Psoas muscle (tissue), 8 donors: ENCODE results near the gene SPEM3. TPM values are rescaled to one million over a fixed set of nuclear protein-coding genes. Genes with fewer than 3 reads are reported as not detected.

Experiments used
- ATAC-seq, 4 donors: fragments of 200-7000 bp; cut with Tn5 transposase; one replicate each; pipeline ENCODE4 v1.9.1; 2020; ENCODE audit warnings: moderate library complexity in 3 of 4, mild to moderate bottlenecking in 2 of 4
- DNase-seq, 2 donors: peaks; one replicate each; pipeline ENCODE4 v3.0.0-alpha.2; 2020
- H3K27ac ChIP-seq: fragments of 200-600 bp; one replicate; pipeline ENCODE4 v1.8.0; 2022
- H3K27me3 ChIP-seq, 3 donors: fragments of 200-600 bp in 1 of 3; one replicate each; pipeline versions ENCODE4 v1.6.1 to v1.8.0; 2013 to 2022; ENCODE audit warnings: low read length in 2 of 3, mild to moderate bottlenecking in 2 of 3, moderate library complexity in 1 of 3; ENCODE audit not compliant: insufficient read depth in 3 of 3
- H3K36me3 ChIP-seq, 2 donors: fragments of 200-600 bp in 1 of 2; one replicate each; pipeline versions ENCODE4 v1.6.1 to v1.8.0; 2013 to 2022; ENCODE audit warnings: low read depth in 1 of 2, mild to moderate bottlenecking in 1 of 2, moderate library complexity in 1 of 2; ENCODE audit not compliant: insufficient read depth in 1 of 2
- H3K4me1 ChIP-seq: fragments of 200-600 bp; one replicate; pipeline ENCODE4 v1.8.0; 2022
- H3K4me3 ChIP-seq: fragments of 200-600 bp; one replicate; pipeline ENCODE4 v1.8.0; 2022; ENCODE audit warnings: mild to moderate bottlenecking
- H3K9me3 ChIP-seq: fragments of 200-600 bp; one replicate; pipeline ENCODE4 v1.8.0; 2022
- CTCF ChIP-seq: fragments of 200-600 bp; IDR thresholded peaks from one replicate; pipeline ENCODE4 v1.8.0; 2022; ENCODE audit warnings: antibody characterized with exemption
- WGBS, 3 donors: extraction: QIAGEN DNeasy Blood & Tissue Kit; methylation state at CpG; one replicate each; pipeline versions ENCODE4 v1.1.6 to v1.1.7; 2013; 5-methylcytosine and 5-hydroxymethylcytosine counted together
- intact Hi-C, 2 donors: fragments of 100-400 bp; cut with DNase I; formaldehyde crosslinking; loops; one replicate each; pipeline versions ENCODE4 v1.11.0 to v1.14.2; 2022
- polyA plus RNA-seq, 3 donors: library from polyadenylated mRNA; stranded (reverse); fragments of 200-250 nt; gene quantifications; one replicate each; pipeline ENCODE4 v1.2.3, GENCODE V29; 2013
- total RNA-seq, 4 donors: library from RNA; stranded (reverse); fragmentation: NEBNext Ultra II Directional in 2 of 4; extraction: Animal tissue kit (Norgen Biotek cat#: 25700) in 2 of 4; gene quantifications; one replicate each; pipeline versions ENCODE4 v1.2.1 to v1.2.4, GENCODE V29; 2021 to 2023
- donor health status: healthy with polysubstance abuse.
- donor health status: DM: no; HTN: no; CAD: no; lungs with moderate emphysema.
- donor health status: Bipolar disorder and iron deficiency.
- donor health status: healthy.
- donor health status: DM: yes; HTN: yes; CAD: no.
- donor health status: DM: no; HTN: no; CAD: no.
- donor health status: DM: no; HTN: no; CAD: no.
- donor health status: DM: yes; HTN: yes; CAD: no.

Gene SPEM3
- total and polyA plus RNA-seq, 7 donors, result 0.01 TPM; not detected in 6

GRCh38 chr17:7388856-7389255 is 39.8 kb upstream of the SPEM3 start:
- no peak for DNase-seq
- Histone ChIP-seq H3K27me3 (no peaks in the 10 kb centered on the region), H3K36me3 (peaks cover 3 to 64% of the 10 kb centered on the region in 2 donors), H3K4me3 (no peak overlapping the region), H3K9me3 (no peaks in the 10 kb centered on the region), H3K4me1 (no peaks in the 10 kb centered on the region), H3K27ac (no peak overlapping the region)
- intact Hi-C loops, result no loop called here
- TF ChIP-seq CTCF, result no peak
- WGBS, 3 donors, result 94 to 96% (median 95%) methylated on average over 10 of the region's 10 CpGs
- no peak for ATAC-seq

- ATAC-seq (no peak), DNase-seq (no peak)
- TF ChIP-seq CTCF, result no peak
- intact Hi-C loops, result loop anchor here (5.0 kb wide), 3 partner anchors 33 to 97 kb away; partner anchors contain the start of genes KCTD11 (in 1 of the 2) and TMEM95 (in 1 of the 2)
- H3K27ac ChIP-seq, result no peak overlapping the region
- no peaks in the 10 kb centered on the region for H3K27me3 ChIP-seq
- WGBS, 3 donors, result 77 to 82% (median 80%) methylated on average over 19 of the region's 19 CpGs
- no peaks in the 10 kb centered on the region for H3K4me1 ChIP-seq
- H3K36me3 ChIP-seq, result peaks cover 3 to 57% of the 10 kb centered on the region in 2 donors
- H3K9me3 ChIP-seq, result no peaks in the 10 kb centered on the region
- H3K4me3 ChIP-seq, result no peak overlapping the region
Measured at GRCh38 chr17:7389924-7390910, 38.4 kb upstream of the SPEM3 start.

GRCh38 chr17:7391307-7391706 is 37.4 kb upstream of the SPEM3 start:
- TF ChIP-seq CTCF, result no peak
- Histone ChIP-seq H3K27me3 (no peaks in the 10 kb centered on the region), H3K4me1 (no peaks in the 10 kb centered on the region), H3K4me3 (no peak overlapping the region), H3K27ac (no peak overlapping the region), H3K36me3 (peaks cover 3 to 57% of the 10 kb centered on the region in 2 donors), H3K9me3 (no peaks in the 10 kb centered on the region)
- no peak for ATAC-seq
- DNase-seq, result no peak
- intact Hi-C loops, result loop anchor here (5.0 kb wide), 3 partner anchors 34 to 96 kb away; partner anchors contain the start of genes KCTD11 (in 1 of the 2) and TMEM95 (in 1 of the 2)
- 58 to 69% (median 59%) methylated on average over 2 of the region's 2 CpGs for WGBS, 3 donors

- Histone ChIP-seq H3K36me3 (peaks cover 3 to 46% of the 10 kb centered on the region in 2 donors), H3K9me3 (no peaks in the 10 kb centered on the region), H3K27ac (no peak overlapping the region), H3K27me3 (no peaks in the 10 kb centered on the region), H3K4me3 (peak overlapping the region; percentile 95), H3K4me1 (no peaks in the 10 kb centered on the region)
- 77 to 82% (median 77%) methylated on average over 31 to 42 of the region's 42 CpGs for WGBS, 3 donors
- TF ChIP-seq CTCF, result no peak
- ATAC-seq (no peak), DNase-seq (no peak)
- intact Hi-C loops, result loop anchor here (5.0 kb wide), 3 partner anchors 36 to 94 kb away; partner anchors contain the start of genes KCTD11 (in 1 of the 2) and TMEM95 (in 1 of the 2)
Measured at GRCh38 chr17:7392696-7393612, 35.7 kb upstream of the SPEM3 start.
